22Rv1 (cell line): ENCODE measurements around the gene NOL11.

Experiments used
- ZFX ChIP-seq: fragments of 450-650 bp; IDR thresholded peaks from 2 replicates; pipeline ENCODE4 v1.6.1; 2017; ENCODE audit warnings: antibody characterized with exemption, borderline replicate concordance
- TF ChIP-seq, protein P1 (sequence below): fragments of 450-650 bp; IDR thresholded peaks from 2 replicates; pipeline ENCODE4 v1.5.1; 2017; ENCODE audit warnings: mild to moderate bottlenecking

DNA sequence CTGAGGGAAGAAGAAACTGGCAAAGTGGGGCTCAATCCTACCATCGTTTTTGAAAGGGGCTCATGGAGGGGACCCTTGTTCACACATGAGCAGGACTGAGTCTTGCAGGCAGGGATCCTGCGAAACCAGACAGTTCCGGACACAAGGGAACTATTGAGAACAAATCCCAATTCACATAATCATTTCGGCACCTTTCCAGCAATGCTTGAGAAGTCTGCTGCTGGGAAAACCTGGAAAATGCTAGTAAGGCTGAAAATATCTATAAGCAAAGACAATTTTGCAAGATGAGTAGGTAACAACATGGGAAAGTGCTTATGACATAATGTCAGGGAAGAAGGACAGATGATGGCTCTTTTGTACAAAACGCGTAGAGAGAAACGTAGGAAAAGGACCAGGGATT, 55.5 kb downstream of the NOL11 start:
- TF ChIP-seq, protein P1, sequence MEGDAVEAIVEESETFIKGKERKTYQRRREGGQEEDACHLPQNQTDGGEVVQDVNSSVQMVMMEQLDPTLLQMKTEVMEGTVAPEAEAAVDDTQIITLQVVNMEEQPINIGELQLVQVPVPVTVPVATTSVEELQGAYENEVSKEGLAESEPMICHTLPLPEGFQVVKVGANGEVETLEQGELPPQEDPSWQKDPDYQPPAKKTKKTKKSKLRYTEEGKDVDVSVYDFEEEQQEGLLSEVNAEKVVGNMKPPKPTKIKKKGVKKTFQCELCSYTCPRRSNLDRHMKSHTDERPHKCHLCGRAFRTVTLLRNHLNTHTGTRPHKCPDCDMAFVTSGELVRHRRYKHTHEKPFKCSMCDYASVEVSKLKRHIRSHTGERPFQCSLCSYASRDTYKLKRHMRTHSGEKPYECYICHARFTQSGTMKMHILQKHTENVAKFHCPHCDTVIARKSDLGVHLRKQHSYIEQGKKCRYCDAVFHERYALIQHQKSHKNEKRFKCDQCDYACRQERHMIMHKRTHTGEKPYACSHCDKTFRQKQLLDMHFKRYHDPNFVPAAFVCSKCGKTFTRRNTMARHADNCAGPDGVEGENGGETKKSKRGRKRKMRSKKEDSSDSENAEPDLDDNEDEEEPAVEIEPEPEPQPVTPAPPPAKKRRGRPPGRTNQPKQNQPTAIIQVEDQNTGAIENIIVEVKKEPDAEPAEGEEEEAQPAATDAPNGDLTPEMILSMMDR, result no peak
- TF ChIP-seq ZFX, result no peak
